ENCODE data around the gene ERGIC3. TPM values are rescaled to one million over a fixed set of nuclear protein-coding genes. Genes with fewer than 3 reads are reported as not detected.

The ERGIC3 gene
- total RNA-seq, 1 experiment from 2014 or later, result 392 TPM

GRCh38 chr20:35576816-35577215 lies 34.9 kb downstream of the ERGIC3 start:
- peaks cover 23% of the 10 kb centered on the region for H3K4me1 Mint-ChIP-seq (ENCODE audit: low read depth, unreplicated experiment)
- no TSS peak for BruUV-seq (replicated peaks)
- DNase-seq, result no peak
- peak overlapping the region; percentile 20 for H3K4me3 Mint-ChIP-seq (ENCODE audit: low read depth, unreplicated experiment)
- TF ChIP-seq CTCF (IDR thresholded peaks at IDR 0.05; ENCODE audit: unreplicated experiment), result no peak
- H3K27me3 Mint-ChIP-seq (ENCODE audit: unreplicated experiment), result no peaks in the 10 kb centered on the region
- intact Hi-C loops (cut with micrococcal nuclease; ENCODE audit: unreplicated experiment), result no loop called here
- peak overlapping the region; percentile 74 for H3K27ac Mint-ChIP-seq (ENCODE audit: unreplicated experiment)
- no peaks in the 10 kb centered on the region for H3K9me3 Mint-ChIP-seq (ENCODE audit: low read depth, unreplicated experiment)
- peaks cover 35% of the 10 kb centered on the region for H3K36me3 Mint-ChIP-seq (ENCODE audit: insufficient read depth, unreplicated experiment)
- CTCF ChIA-PET, result interaction anchor here (0.5 kb wide), 1 partner anchor 24 kb away, joined by 3 read pairs; no protein-coding TSS in a partner anchor

GRCh38 chr20:35578469-35578868 lies 36.6 kb downstream of the ERGIC3 start:
- intact Hi-C loops (cut with micrococcal nuclease; ENCODE audit: unreplicated experiment), result no loop called here
- no peak for DNase-seq
- no peak overlapping the region for H3K27ac Mint-ChIP-seq (ENCODE audit: unreplicated experiment)
- peaks cover 23% of the 10 kb centered on the region for H3K4me1 Mint-ChIP-seq (ENCODE audit: low read depth, unreplicated experiment)
- no peak overlapping the region for H3K4me3 Mint-ChIP-seq (ENCODE audit: low read depth, unreplicated experiment)
- BruUV-seq (replicated peaks), result no TSS peak
- TF ChIP-seq CTCF (IDR thresholded peaks at IDR 0.05; ENCODE audit: unreplicated experiment), result no peak
- H3K9me3 Mint-ChIP-seq (ENCODE audit: low read depth, unreplicated experiment), result no peaks in the 10 kb centered on the region
- H3K36me3 Mint-ChIP-seq (ENCODE audit: insufficient read depth, unreplicated experiment), result peaks cover 29% of the 10 kb centered on the region
- CTCF ChIA-PET, result interaction anchor here (0.6 kb wide), 1 partner anchor 11 kb away, joined by 6 read pairs; no protein-coding TSS in a partner anchor
- no peaks in the 10 kb centered on the region for H3K27me3 Mint-ChIP-seq (ENCODE audit: unreplicated experiment)

GRCh38 chr20:35579196-35579595 lies 37.3 kb downstream of the ERGIC3 start:
- no peak overlapping the region for H3K27ac Mint-ChIP-seq (ENCODE audit: unreplicated experiment)
- no peak for DNase-seq
- peaks cover 25% of the 10 kb centered on the region for H3K36me3 Mint-ChIP-seq (ENCODE audit: insufficient read depth, unreplicated experiment)
- intact Hi-C loops (cut with micrococcal nuclease; ENCODE audit: unreplicated experiment), result no loop called here
- CTCF ChIA-PET, result no interaction called here
- H3K27me3 Mint-ChIP-seq (ENCODE audit: unreplicated experiment), result no peaks in the 10 kb centered on the region
- BruUV-seq (replicated peaks), result no TSS peak
- H3K4me3 Mint-ChIP-seq (ENCODE audit: low read depth, unreplicated experiment), result no peak overlapping the region
- H3K4me1 Mint-ChIP-seq (ENCODE audit: low read depth, unreplicated experiment), result peaks cover 23% of the 10 kb centered on the region
- H3K9me3 Mint-ChIP-seq (ENCODE audit: low read depth, unreplicated experiment), result no peaks in the 10 kb centered on the region
- no peak for TF ChIP-seq CTCF (IDR thresholded peaks at IDR 0.05; ENCODE audit: unreplicated experiment)

GRCh38 chr20:35582131-35582530 lies 40.3 kb downstream of the ERGIC3 start:
- intact Hi-C loops (cut with micrococcal nuclease; ENCODE audit: unreplicated experiment), result no loop called here
- Mint-ChIP-seq H3K36me3 (ENCODE audit: insufficient read depth, unreplicated experiment) (peaks cover 13% of the 10 kb centered on the region), H3K4me1 (ENCODE audit: low read depth, unreplicated experiment) (peaks cover under 1% of the 10 kb centered on the region), H3K27ac (ENCODE audit: unreplicated experiment) (no peak overlapping the region), H3K27me3 (ENCODE audit: unreplicated experiment) (no peaks in the 10 kb centered on the region), H3K9me3 (ENCODE audit: low read depth, unreplicated experiment) (no peaks in the 10 kb centered on the region), H3K4me3 (ENCODE audit: low read depth, unreplicated experiment) (no peak overlapping the region)
- CTCF ChIA-PET, result no interaction called here
- BruUV-seq (replicated peaks), result no TSS peak
- no peak for TF ChIP-seq CTCF (IDR thresholded peaks at IDR 0.05; ENCODE audit: unreplicated experiment)
- DNase-seq, result no peak

Measured in Calu3 (cell line).